ENCODE data around the gene NLRP9.

Gene NLRP9

GRCh38 chr19:55669418-55670279 is 68.6 kb downstream of the NLRP9 start:
- Histone ChIP-seq H3K27me3 (ENCODE audit: control insufficient read depth, insufficient read depth, low read length) (no peaks in the 10 kb centered on the region), H3K36me3 (ENCODE audit: control insufficient read depth, insufficient read depth, low read length) (peaks cover 71% of the 10 kb centered on the region), H3K4me3 (ENCODE audit: low read depth, low read length) (no peak overlapping the region), H3K27ac (ENCODE audit: low read depth, low read length) (no peak overlapping the region), H3K4me1 (ENCODE audit: control insufficient read depth, insufficient read depth, low read length) (peaks cover 12% of the 10 kb centered on the region), H3K9me3 (ENCODE audit: control insufficient read depth, insufficient read depth, low read length) (no peaks in the 10 kb centered on the region), H3K9ac (ENCODE audit: low read depth, low read length) (no peak overlapping the region)

- Histone ChIP-seq H3K36me3 (ENCODE audit: control insufficient read depth, insufficient read depth, low read length) (peaks cover 79% of the 10 kb centered on the region), H3K27me3 (ENCODE audit: control insufficient read depth, insufficient read depth, low read length) (no peaks in the 10 kb centered on the region), H3K27ac (ENCODE audit: low read depth, low read length) (no peak overlapping the region), H3K4me1 (ENCODE audit: control insufficient read depth, insufficient read depth, low read length) (peaks cover 12% of the 10 kb centered on the region), H3K9ac (ENCODE audit: low read depth, low read length) (no peak overlapping the region), H3K9me3 (ENCODE audit: control insufficient read depth, insufficient read depth, low read length) (no peaks in the 10 kb centered on the region), H3K4me3 (ENCODE audit: low read depth, low read length) (no peak overlapping the region)
Measured at GRCh38 chr19:55668603-55669348, 69.4 kb downstream of the NLRP9 start.

- H3K4me3 ChIP-seq (ENCODE audit: low read depth, low read length) = no peak overlapping the region
- H3K4me1 ChIP-seq (ENCODE audit: control insufficient read depth, insufficient read depth, low read length) = peaks cover 7% of the 10 kb centered on the region
- no peak overlapping the region for H3K27ac ChIP-seq (ENCODE audit: low read depth, low read length)
- H3K9ac ChIP-seq (ENCODE audit: low read depth, low read length) = no peak overlapping the region
- H3K9me3 ChIP-seq (ENCODE audit: control insufficient read depth, insufficient read depth, low read length) = no peaks in the 10 kb centered on the region
- peaks cover 82% of the 10 kb centered on the region for H3K36me3 ChIP-seq (ENCODE audit: control insufficient read depth, insufficient read depth, low read length)
- no peaks in the 10 kb centered on the region for H3K27me3 ChIP-seq (ENCODE audit: control insufficient read depth, insufficient read depth, low read length)
Measured at GRCh38 chr19:55667958-55668357, 70.2 kb downstream of the NLRP9 start.

GRCh38 chr19:55667511-55667910 is 70.7 kb downstream of the NLRP9 start:
- Histone ChIP-seq H3K27ac (ENCODE audit: low read depth, low read length) (no peak overlapping the region), H3K27me3 (ENCODE audit: control insufficient read depth, insufficient read depth, low read length) (no peaks in the 10 kb centered on the region), H3K9ac (ENCODE audit: low read depth, low read length) (no peak overlapping the region), H3K4me3 (ENCODE audit: low read depth, low read length) (no peak overlapping the region), H3K9me3 (ENCODE audit: control insufficient read depth, insufficient read depth, low read length) (no peaks in the 10 kb centered on the region), H3K36me3 (ENCODE audit: control insufficient read depth, insufficient read depth, low read length) (peaks cover 85% of the 10 kb centered on the region), H3K4me1 (ENCODE audit: control insufficient read depth, insufficient read depth, low read length) (peaks cover 7% of the 10 kb centered on the region)

GRCh38 chr19:55667006-55667381 is 71.2 kb downstream of the NLRP9 start:
- peaks cover 85% of the 10 kb centered on the region for H3K36me3 ChIP-seq (ENCODE audit: control insufficient read depth, insufficient read depth, low read length)
- no peak overlapping the region for H3K27ac ChIP-seq (ENCODE audit: low read depth, low read length)
- no peak overlapping the region for H3K4me3 ChIP-seq (ENCODE audit: low read depth, low read length)
- H3K9me3 ChIP-seq (ENCODE audit: control insufficient read depth, insufficient read depth, low read length) = no peaks in the 10 kb centered on the region
- H3K4me1 ChIP-seq (ENCODE audit: control insufficient read depth, insufficient read depth, low read length) = peaks cover 1% of the 10 kb centered on the region; the same call in 1 of the 2 replicates
- no peaks in the 10 kb centered on the region for H3K27me3 ChIP-seq (ENCODE audit: control insufficient read depth, insufficient read depth, low read length)
- H3K9ac ChIP-seq (ENCODE audit: low read depth, low read length) = no peak overlapping the region

GRCh38 chr19:55666343-55667005 is 71.7 kb downstream of the NLRP9 start:
- Histone ChIP-seq H3K36me3 (ENCODE audit: control insufficient read depth, insufficient read depth, low read length) (peaks cover 91% of the 10 kb centered on the region), H3K27ac (ENCODE audit: low read depth, low read length) (no peak overlapping the region), H3K9me3 (ENCODE audit: control insufficient read depth, insufficient read depth, low read length) (no peaks in the 10 kb centered on the region), H3K27me3 (ENCODE audit: control insufficient read depth, insufficient read depth, low read length) (no peaks in the 10 kb centered on the region), H3K4me3 (ENCODE audit: low read depth, low read length) (no peak overlapping the region), H3K4me1 (ENCODE audit: control insufficient read depth, insufficient read depth, low read length) (no peaks in the 10 kb centered on the region), H3K9ac (ENCODE audit: low read depth, low read length) (no peak overlapping the region)

GRCh38 chr19:55663846-55664536 is 74.2 kb downstream of the NLRP9 start:
- Histone ChIP-seq H3K36me3 (ENCODE audit: control insufficient read depth, insufficient read depth, low read length) (peaks cover 93% of the 10 kb centered on the region), H3K9me3 (ENCODE audit: control insufficient read depth, insufficient read depth, low read length) (no peaks in the 10 kb centered on the region), H3K27ac (ENCODE audit: low read depth, low read length) (no peak overlapping the region), H3K4me3 (ENCODE audit: low read depth, low read length) (no peak overlapping the region), H3K27me3 (ENCODE audit: control insufficient read depth, insufficient read depth, low read length) (no peaks in the 10 kb centered on the region), H3K9ac (ENCODE audit: low read depth, low read length) (no peak overlapping the region), H3K4me1 (ENCODE audit: control insufficient read depth, insufficient read depth, low read length) (no peaks in the 10 kb centered on the region)

GRCh38 chr19:55661826-55662225 is 76.4 kb downstream of the NLRP9 start:
- Histone ChIP-seq H3K27me3 (ENCODE audit: control insufficient read depth, insufficient read depth, low read length) (no peaks in the 10 kb centered on the region), H3K9ac (ENCODE audit: low read depth, low read length) (no peak overlapping the region), H3K9me3 (ENCODE audit: control insufficient read depth, insufficient read depth, low read length) (no peaks in the 10 kb centered on the region), H3K4me3 (ENCODE audit: low read depth, low read length) (no peak overlapping the region), H3K27ac (ENCODE audit: low read depth, low read length) (no peak overlapping the region), H3K36me3 (ENCODE audit: control insufficient read depth, insufficient read depth, low read length) (peaks cover 78% of the 10 kb centered on the region), H3K4me1 (ENCODE audit: control insufficient read depth, insufficient read depth, low read length) (peaks cover 12% of the 10 kb centered on the region)

GRCh38 chr19:55660991-55661390 is 77.2 kb downstream of the NLRP9 start:
- Histone ChIP-seq H3K9me3 (ENCODE audit: control insufficient read depth, insufficient read depth, low read length) (no peaks in the 10 kb centered on the region), H3K9ac (ENCODE audit: low read depth, low read length) (no peak overlapping the region), H3K27ac (ENCODE audit: low read depth, low read length) (no peak overlapping the region), H3K4me1 (ENCODE audit: control insufficient read depth, insufficient read depth, low read length) (peaks cover 20% of the 10 kb centered on the region), H3K27me3 (ENCODE audit: control insufficient read depth, insufficient read depth, low read length) (no peaks in the 10 kb centered on the region), H3K36me3 (ENCODE audit: control insufficient read depth, insufficient read depth, low read length) (peaks cover 73% of the 10 kb centered on the region), H3K4me3 (ENCODE audit: low read depth, low read length) (no peak overlapping the region)

- Histone ChIP-seq H3K27me3 (ENCODE audit: control insufficient read depth, insufficient read depth, low read length) (no peaks in the 10 kb centered on the region), H3K4me1 (ENCODE audit: control insufficient read depth, insufficient read depth, low read length) (peaks cover 21% of the 10 kb centered on the region), H3K36me3 (ENCODE audit: control insufficient read depth, insufficient read depth, low read length) (peaks cover 69% of the 10 kb centered on the region)
Measured at GRCh38 chr19:55660404-55660803, 77.8 kb downstream of the NLRP9 start.

More at GRCh38 chr19:55660404-55660803, 77.8 kb downstream of the NLRP9 start:
- no peaks in the 10 kb centered on the region for H3K9me3 ChIP-seq (ENCODE audit: control insufficient read depth, insufficient read depth, low read length)
- no peak overlapping the region for H3K9ac ChIP-seq (ENCODE audit: low read depth, low read length)
- H3K4me3 ChIP-seq (ENCODE audit: low read depth, low read length) = no peak overlapping the region
- H3K27ac ChIP-seq (ENCODE audit: low read depth, low read length) = no peak overlapping the region
